Measurements from ENCODE around the gene LRPAP1.
"Not testable (repeated sequence)": the region's sequence is repeated elsewhere in the genome, so short reads cannot be mapped to it uniquely, and the experiment has no call there.

- TF ChIP-seq POLR2AphosphoS5 (IDR thresholded peaks at IDR 0.05); CTCF (IDR thresholded peaks at IDR 0.05; ENCODE audit: poor library complexity, severe bottlenecking): not testable (repeated sequence)
Observed at GRCh38 chr4:3574865-3575264, 42.6 kb upstream of the LRPAP1 start.
